SH-SY5Y (cell line): ENCODE measurements around the gene HS3ST3A1.

ENCODE experiments used
- GATA2 ChIP-seq: IDR thresholded peaks from 2 replicates; pipeline ENCODE4 v1.6.1; 2011; ENCODE audit warnings: mild to moderate bottlenecking, low read depth, low read length
- GATA3 ChIP-seq: IDR thresholded peaks from 2 replicates; pipeline ENCODE4 v1.6.1; 2011; ENCODE audit warnings: low read depth, mild to moderate bottlenecking, low read length, moderate library complexity

- no peak for TF ChIP-seq GATA2
- TF ChIP-seq GATA3: no peak
Measured at GRCh38 chr17:13562271-13562800, 39.4 kb downstream of the HS3ST3A1 start.
